Fibroblast of skin of right biceps (primary cell): ENCODE data around the gene HEATR9.
A peak's percentile ranks its signal among the peaks of the same experiment; 100 is the strongest.

Source experiments
- DNase-seq: peaks from one replicate; pipeline ENCODE4 v3.0.0-alpha.2; 2013

Gene HEATR9

GRCh38 chr17:35892091-35893035 is 23.7 kb upstream of the HEATR9 start:
- peak; percentile 39 for DNase-seq

- no peak for DNase-seq
These were observed 22.6 kb upstream of the HEATR9 start for GRCh38 chr17:35891269-35891668.

GRCh38 chr17:35890774-35891155 is 22.1 kb upstream of the HEATR9 start:
- DNase-seq, result no peak

- peak; percentile 61 for DNase-seq
These were observed 21.4 kb upstream of the HEATR9 start for GRCh38 chr17:35889818-35890773.

- DNase-seq, result no peak
These were observed 20.6 kb upstream of the HEATR9 start for GRCh38 chr17:35889241-35889640.

- DNase-seq, result no peak
These were observed 11.3 kb upstream of the HEATR9 start, which contains the start of gene CCL5 for GRCh38 chr17:35879773-35880654. CCL5 (minus strand) TSS chr17:35880360.

GRCh38 chr17:35878361-35878760 is 9.7 kb upstream of the HEATR9 start:
- DNase-seq, result no peak

- no peak for DNase-seq
These were observed 8.8 kb upstream of the HEATR9 start for GRCh38 chr17:35877345-35878029.

GRCh38 chr17:35876534-35876933 is 7.8 kb upstream of the HEATR9 start:
- DNase-seq, result no peak

- DNase-seq, result no peak
These were observed 7.1 kb upstream of the HEATR9 start for GRCh38 chr17:35875800-35876139.

- DNase-seq, result no peak
These were observed 6.5 kb upstream of the HEATR9 start for GRCh38 chr17:35875072-35875799.

GRCh38 chr17:35872196-35872980 is 3.7 kb upstream of the HEATR9 start:
- no peak for DNase-seq

GRCh38 chr17:35870906-35871819 is 2.5 kb upstream of the HEATR9 start:
- DNase-seq, result no peak

GRCh38 chr17:35867574-35867973 is 1.1 kb downstream of the HEATR9 start:
- DNase-seq, result no peak

GRCh38 chr17:35866341-35866950 is 2.2 kb downstream of the HEATR9 start:
- peak; percentile 17 for DNase-seq

GRCh38 chr17:35865412-35866340 is 3.0 kb downstream of the HEATR9 start:
- DNase-seq, result peak; percentile 58

GRCh38 chr17:35864853-35865252 is 3.8 kb downstream of the HEATR9 start:
- no peak for DNase-seq

- no peak for DNase-seq
These were observed 12.1 kb downstream of the HEATR9 start for GRCh38 chr17:35856603-35857002.
